HEK293 (cell line): ENCODE data around the gene JMJD6.

Source experiments
- GLI2 ChIP-seq: fragments of 450-650 bp; formaldehyde crosslinking; IDR thresholded peaks from 2 replicates; pipeline ENCODE4; 2017; ENCODE audit warnings: missing biosample characterization, missing genetic modification characterization, low read depth, borderline replicate concordance
- HIC1 ChIP-seq: fragments of 450-650 bp; formaldehyde crosslinking; IDR thresholded peaks from 2 replicates; pipeline ENCODE4 v1.5.1; 2016; ENCODE audit warnings: missing biosample characterization, missing genetic modification characterization
- HOXD13 ChIP-seq: sonication (generic); formaldehyde crosslinking; IDR thresholded peaks from 2 replicates; pipeline ENCODE4 v1.8.0; 2022; ENCODE audit warnings: missing genetic modification reagents, borderline replicate concordance
- MEIS1 ChIP-seq: sonication (generic); formaldehyde crosslinking; IDR thresholded peaks from 2 replicates; pipeline ENCODE4 v1.8.1; 2022; ENCODE audit warnings: missing genetic modification reagents, mild to moderate bottlenecking, borderline replicate concordance
- MYNN ChIP-seq: fragments of 450-650 bp; formaldehyde crosslinking; IDR thresholded peaks from 2 replicates; pipeline ENCODE4 v1.5.1; 2016; ENCODE audit warnings: missing biosample characterization, missing genetic modification characterization, borderline replicate concordance
- OSR2 ChIP-seq: fragments of 450-650 bp; formaldehyde crosslinking; IDR thresholded peaks from 2 replicates; pipeline ENCODE4 v1.5.1; 2016; ENCODE audit warnings: missing biosample characterization, missing genetic modification characterization
- PBX3 ChIP-seq: sonication (generic); formaldehyde crosslinking; IDR thresholded peaks from 2 replicates; pipeline ENCODE4 v1.8.1; 2022; ENCODE audit warnings: mild to moderate bottlenecking, moderate library complexity, missing genetic modification reagents
- PRDM4 ChIP-seq: fragments of 450-650 bp; formaldehyde crosslinking; IDR thresholded peaks from 2 replicates; pipeline ENCODE4 v1.5.1; 2017; ENCODE audit warnings: missing biosample characterization, missing genetic modification characterization
- PRDM6 ChIP-seq: fragments of 450-650 bp; formaldehyde crosslinking; IDR thresholded peaks from 2 replicates; pipeline ENCODE4 v1.5.1; 2017; ENCODE audit warnings: missing biosample characterization, missing genetic modification characterization
- TCF7L2 ChIP-seq: IDR thresholded peaks from 2 replicates; pipeline ENCODE4 v1.6.1; 2011; ENCODE audit warnings: low read depth, mild to moderate bottlenecking, inconsistent platforms, low read length, moderate library complexity, borderline replicate concordance
- ZBTB21 ChIP-seq: fragments of 450-650 bp; formaldehyde crosslinking; IDR thresholded peaks from 2 replicates; pipeline ENCODE4 v1.5.1; 2017; ENCODE audit warnings: missing biosample characterization, missing genetic modification characterization
- ZFP37 ChIP-seq: fragments of 450-650 bp; formaldehyde crosslinking; IDR thresholded peaks from 2 replicates; pipeline ENCODE4 v1.5.1; 2016; ENCODE audit warnings: missing biosample characterization, missing genetic modification characterization
- ZFP41 ChIP-seq: fragments of 450-650 bp; formaldehyde crosslinking; IDR thresholded peaks from 2 replicates; pipeline ENCODE4 v1.5.1; 2016; ENCODE audit warnings: missing biosample characterization, missing genetic modification characterization, borderline replicate concordance
- ZNF121 ChIP-seq: fragments of 450-650 bp; formaldehyde crosslinking; IDR thresholded peaks from 2 replicates; pipeline ENCODE4 v1.5.1; 2016; ENCODE audit warnings: missing biosample characterization, missing genetic modification characterization
- ZNF140 ChIP-seq: fragments of 450-650 bp; formaldehyde crosslinking; IDR thresholded peaks from 2 replicates; pipeline ENCODE4 v1.5.1; 2016; ENCODE audit warnings: missing biosample characterization, missing genetic modification characterization
- ZNF202 ChIP-seq: fragments of 450-650 bp; formaldehyde crosslinking; IDR thresholded peaks from 2 replicates; pipeline ENCODE4 v1.5.1; 2016; ENCODE audit warnings: missing biosample characterization, missing genetic modification characterization, borderline replicate concordance
- ZNF274 ChIP-seq, 2 experiments: fragments of 200-500 bp in 1 of 2; fragments of 450-650 bp in 1 of 2; sonication (Bioruptor generic) in 1 of 2; formaldehyde crosslinking in 1 of 2; IDR thresholded peaks; 2 replicates each; pipeline versions ENCODE4 v1.5.1 to v1.6.1; 2014 to 2016; ENCODE audit warnings: borderline replicate concordance in 1 of 2, inconsistent platforms in 1 of 2, low read length in 1 of 2, missing biosample characterization in 1 of 2, missing genetic modification characterization in 1 of 2
- ZNF341 ChIP-seq: fragments of 450-650 bp; formaldehyde crosslinking; IDR thresholded peaks from 2 replicates; pipeline ENCODE4; 2016; ENCODE audit warnings: low read depth, missing biosample characterization, missing genetic modification characterization
- ZNF354C ChIP-seq: fragments of 450-650 bp; formaldehyde crosslinking; IDR thresholded peaks from 2 replicates; pipeline ENCODE4 v1.5.1; 2016; ENCODE audit warnings: missing biosample characterization, missing genetic modification characterization, low read depth, borderline replicate concordance
- ZNF391 ChIP-seq: fragments of 450-650 bp; formaldehyde crosslinking; IDR thresholded peaks from 2 replicates; pipeline ENCODE4 v1.5.1; 2016; ENCODE audit warnings: low read depth, missing biosample characterization, missing genetic modification characterization, borderline replicate concordance
- ZNF416 ChIP-seq: fragments of 450-650 bp; formaldehyde crosslinking; IDR thresholded peaks from 2 replicates; pipeline ENCODE4 v1.5.1; 2016; ENCODE audit warnings: missing biosample characterization, missing genetic modification characterization
- ZNF426 ChIP-seq: fragments of 450-650 bp; formaldehyde crosslinking; IDR thresholded peaks from 2 replicates; pipeline ENCODE4 v1.5.1; 2017; ENCODE audit warnings: missing biosample characterization, missing genetic modification characterization, mild to moderate bottlenecking, inconsistent platforms, moderate library complexity
- ZNF501 ChIP-seq: fragments of 450-650 bp; formaldehyde crosslinking; IDR thresholded peaks from 2 replicates; pipeline ENCODE4 v1.5.1; 2016; ENCODE audit warnings: missing biosample characterization, missing genetic modification characterization
- ZNF510 ChIP-seq: fragments of 450-650 bp; formaldehyde crosslinking; IDR thresholded peaks from 2 replicates; pipeline ENCODE4 v1.5.1; 2018; ENCODE audit warnings: mild to moderate bottlenecking, missing genetic modification characterization, missing biosample characterization; ENCODE audit not compliant: insufficient replicate concordance
- ZNF521 ChIP-seq: fragments of 450-650 bp; formaldehyde crosslinking; IDR thresholded peaks from 2 replicates; pipeline ENCODE4 v1.5.1; 2017; ENCODE audit warnings: missing biosample characterization, mild to moderate bottlenecking, missing genetic modification characterization
- ZNF600 ChIP-seq: fragments of 450-650 bp; formaldehyde crosslinking; IDR thresholded peaks from 2 replicates; pipeline ENCODE4 v1.5.1; 2016; ENCODE audit warnings: missing biosample characterization, missing genetic modification characterization
- ZNF626 ChIP-seq: fragments of 450-650 bp; sonication (Bioruptor Pico); formaldehyde crosslinking; IDR thresholded peaks from 2 replicates; pipeline ENCODE4 v1.5.1; 2018; ENCODE audit warnings: missing biosample characterization, missing genetic modification characterization, inconsistent platforms
- ZNF692 ChIP-seq: fragments of 450-650 bp; formaldehyde crosslinking; IDR thresholded peaks from 2 replicates; pipeline ENCODE4 v1.5.1; 2016; ENCODE audit warnings: missing biosample characterization, missing genetic modification characterization
- ZNF785 ChIP-seq: fragments of 450-650 bp; formaldehyde crosslinking; IDR thresholded peaks from 2 replicates; pipeline ENCODE4 v1.5.1; 2016; ENCODE audit warnings: missing biosample characterization, missing genetic modification characterization
- ZSCAN23 ChIP-seq: fragments of 450-650 bp; formaldehyde crosslinking; IDR thresholded peaks from 2 replicates; pipeline ENCODE4 v1.5.1; 2016; ENCODE audit warnings: missing biosample characterization, missing genetic modification characterization

Gene JMJD6

GRCh38 chr17:76697702-76698465, 28.5 kb downstream of the JMJD6 start (continued):
- TF ChIP-seq ZNF121 (tag by site-specific recombination) = no peak
- TF ChIP-seq ZNF426 (tag by site-specific recombination) = no peak
- TF ChIP-seq ZNF521 (tag by site-specific recombination) = no peak
- no peak; the same call in 1 of the 2 replicates for TF ChIP-seq ZBTB21 (tag by site-specific recombination)
- TF ChIP-seq ZNF626 (tag by site-specific recombination) = no peak
- peak; percentile 86; the same call in 1 of the 2 replicates for TF ChIP-seq ZSCAN23 (tag by site-specific recombination)
- no peak for TF ChIP-seq HOXD13 (CRISPR knock-in tag)
- TF ChIP-seq PRDM4 (tag by site-specific recombination) = peak; percentile 71; the same call in 1 of the 2 replicates
- TF ChIP-seq TCF7L2 = no peak; the same call in 1 of the 2 replicates
- TF ChIP-seq MEIS1 (CRISPR knock-in tag) = no peak
- TF ChIP-seq GLI2 (tag by site-specific recombination) = no peak; the same call in 1 of the 2 replicates
- no peak for TF ChIP-seq ZNF140 (tag by site-specific recombination)
- TF ChIP-seq ZNF510 = no peak
- no peak for TF ChIP-seq ZNF501 (tag by site-specific recombination)
- no peak for TF ChIP-seq ZFP37 (tag by site-specific recombination)
- TF ChIP-seq ZNF416 = no peak
- TF ChIP-seq PRDM6 (tag by site-specific recombination) = no peak
- no peak for TF ChIP-seq PBX3 (CRISPR knock-in tag)
- peak; percentile 30; the same call in 1 of the 2 replicates for TF ChIP-seq ZNF692
- no peak for TF ChIP-seq ZNF202 (tag by site-specific recombination)
- peak; percentile 87 for TF ChIP-seq ZNF341 (tag by site-specific recombination)
- no peak for TF ChIP-seq MYNN
- no peak for TF ChIP-seq ZNF785 (tag by site-specific recombination)
- TF ChIP-seq ZNF391 = peak; percentile 69; the same call in 1 of the 2 replicates
- no peak for TF ChIP-seq ZFP41 (tag by site-specific recombination)
- TF ChIP-seq HIC1 = no peak
- peak; percentile 81 for TF ChIP-seq OSR2 (tag by site-specific recombination)
- TF ChIP-seq ZNF600 (tag by site-specific recombination) = peak; percentile 95
- no peak for TF ChIP-seq ZNF354C (tag by site-specific recombination)
- no peak for TF ChIP-seq ZNF274 (IDR thresholded peaks at IDR 0.05; ENCODE audit: low read length)
- TF ChIP-seq ZNF274 (tag by site-specific recombination; IDR thresholded peaks at IDR 0.05; ENCODE audit: borderline replicate concordance) = no peak
